Measurements from ENCODE around the gene RTL1.
A peak's percentile ranks its signal among the peaks of the same experiment; 100 is the strongest.

Gene RTL1

GRCh38 chr14:100845341-100845740, 58.2 kb downstream of the RTL1 start:
- no peak for DNase-seq

GRCh38 chr14:100844846-100845245, 58.7 kb downstream of the RTL1 start:
- no peak for DNase-seq

- DNase-seq, result no peak
These were observed 59.1 kb downstream of the RTL1 start for GRCh38 chr14:100844421-100844820.

GRCh38 chr14:100844082-100844408, 59.5 kb downstream of the RTL1 start:
- no peak for DNase-seq

GRCh38 chr14:100842799-100843198, 60.7 kb downstream of the RTL1 start:
- DNase-seq, result no peak

GRCh38 chr14:100841761-100842403, 61.6 kb downstream of the RTL1 start:
- peak; percentile 76 for DNase-seq

GRCh38 chr14:100841066-100841760, 62.3 kb downstream of the RTL1 start:
- no peak for DNase-seq

- DNase-seq, result no peak
These were observed 63.0 kb downstream of the RTL1 start for GRCh38 chr14:100840286-100841065.

- no peak for DNase-seq
These were observed 63.8 kb downstream of the RTL1 start for GRCh38 chr14:100839681-100840111.

- no peak for DNase-seq
These were observed 64.3 kb downstream of the RTL1 start for GRCh38 chr14:100839315-100839585.

GRCh38 chr14:100838493-100839314, 64.8 kb downstream of the RTL1 start:
- no peak for DNase-seq

- DNase-seq, result no peak
These were observed 65.6 kb downstream of the RTL1 start for GRCh38 chr14:100837805-100838350.

- DNase-seq, result no peak
These were observed 66.3 kb downstream of the RTL1 start for GRCh38 chr14:100836941-100837804.

GRCh38 chr14:100836311-100836805, 67.2 kb downstream of the RTL1 start:
- no peak for DNase-seq

GRCh38 chr14:100835548-100836310, 67.8 kb downstream of the RTL1 start:
- no peak for DNase-seq

GRCh38 chr14:100834794-100835547, 68.6 kb downstream of the RTL1 start:
- DNase-seq, result no peak

- DNase-seq, result no peak
These were observed 69.3 kb downstream of the RTL1 start for GRCh38 chr14:100834082-100834793.

- DNase-seq, result no peak
These were observed 71.1 kb downstream of the RTL1 start for GRCh38 chr14:100832311-100832960.

GRCh38 chr14:100830681-100831080, 72.8 kb downstream of the RTL1 start:
- DNase-seq, result peak; percentile 14

All from NCI-H510A treated with DMSO at 0.1 percent for 48 hours (cell line).